ENCODE results near the gene CLCA2.

Gene CLCA2

DNA sequence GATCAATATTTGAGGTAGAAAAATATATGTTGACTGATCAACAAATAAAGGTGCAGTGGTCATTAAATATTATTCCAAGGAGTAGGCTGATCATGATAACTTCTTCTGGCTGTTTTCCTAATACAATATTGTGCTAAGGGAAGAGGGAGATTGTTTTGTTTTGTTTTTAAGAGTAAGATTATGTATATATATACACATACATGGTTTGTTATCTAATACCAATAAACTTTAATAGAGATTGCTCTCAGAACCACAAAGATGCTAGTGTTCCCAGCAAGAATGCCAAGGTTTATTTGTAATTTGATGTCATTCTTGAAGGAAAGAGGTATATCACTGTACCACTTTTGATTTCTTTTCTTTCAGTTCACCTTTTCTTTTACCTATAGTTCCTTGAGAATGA is 10.1 kb downstream of the CLCA2 start:
- DNase-seq, result no peak

DNA sequence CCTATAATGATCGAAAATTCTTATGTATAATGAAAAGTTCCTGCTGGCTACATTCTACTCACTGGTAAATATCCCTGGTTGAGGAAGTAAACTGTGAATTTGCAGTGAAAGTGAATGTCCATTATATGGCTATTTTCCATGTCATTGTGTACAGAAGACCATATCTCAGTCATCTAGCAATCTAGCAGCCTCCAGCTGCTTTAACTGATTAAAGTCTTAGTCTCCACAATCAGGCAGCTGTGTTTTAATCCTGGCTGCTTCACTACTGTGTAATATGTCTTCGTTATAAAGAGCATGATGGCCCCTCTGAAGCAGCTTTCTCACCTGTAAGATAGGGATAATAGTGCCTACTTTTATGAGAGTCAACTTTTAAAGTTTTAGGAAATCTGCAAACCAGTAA is 11.4 kb downstream of the CLCA2 start:
- DNase-seq, result no peak

DNA sequence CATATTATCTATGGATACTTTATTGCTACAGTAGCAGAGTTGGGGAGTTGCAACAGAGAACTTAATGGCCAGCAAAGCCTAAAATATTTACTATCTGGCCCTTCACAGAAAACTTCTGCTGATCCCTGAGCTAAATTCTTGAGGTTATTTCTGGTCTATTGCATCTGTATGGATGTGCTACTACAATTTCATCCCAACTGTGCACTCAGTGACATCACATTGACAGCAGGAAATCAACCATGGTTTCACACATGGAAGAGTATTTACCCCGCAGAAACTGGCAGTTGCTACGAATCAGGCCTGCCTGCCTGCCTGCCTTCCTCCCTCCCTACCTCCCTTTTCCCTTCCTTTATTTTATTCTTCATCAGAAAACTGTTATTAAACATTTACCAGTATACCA is 12.1 kb downstream of the CLCA2 start:
- DNase-seq, result no peak

DNA sequence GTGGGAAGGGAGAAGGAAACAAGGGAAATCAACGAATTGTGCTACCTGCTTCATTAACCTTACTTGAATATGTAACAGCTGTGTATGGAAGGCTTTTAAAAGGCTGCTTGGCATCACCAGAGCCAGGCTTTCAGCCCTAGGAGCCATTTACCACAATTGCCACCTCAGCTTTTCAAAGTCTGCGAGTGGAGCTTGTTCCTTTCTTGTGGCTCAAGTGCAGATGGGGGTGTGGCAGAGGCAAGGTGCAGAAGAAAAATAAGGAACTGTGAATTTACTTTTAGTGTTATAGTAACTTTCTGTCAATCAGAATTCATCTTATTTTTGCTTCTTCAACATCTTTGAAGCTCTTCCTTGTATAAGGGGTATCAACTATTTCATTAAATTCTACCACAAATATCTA is 17.6 kb downstream of the CLCA2 start:
- DNase-seq, result no peak

DNA sequence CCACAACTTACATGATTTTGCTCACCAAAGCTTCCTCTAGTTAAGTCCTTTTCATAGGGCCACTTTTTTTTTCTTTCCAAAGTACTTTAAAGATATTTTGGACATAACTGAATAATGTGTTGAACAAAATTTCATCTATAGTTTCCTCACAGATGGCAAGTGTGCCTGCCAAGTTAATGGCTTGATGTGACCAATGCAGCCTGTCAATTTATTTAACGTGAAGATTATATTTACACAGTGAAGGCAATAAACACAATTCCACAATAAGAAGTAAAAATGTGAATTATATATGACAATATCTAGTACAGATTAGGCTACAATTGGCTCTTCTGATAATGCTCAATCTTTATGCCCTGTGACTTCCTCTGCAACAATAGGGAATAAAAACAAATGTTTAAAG is 18.0 kb downstream of the CLCA2 start:
- DNase-seq, result no peak

DNA sequence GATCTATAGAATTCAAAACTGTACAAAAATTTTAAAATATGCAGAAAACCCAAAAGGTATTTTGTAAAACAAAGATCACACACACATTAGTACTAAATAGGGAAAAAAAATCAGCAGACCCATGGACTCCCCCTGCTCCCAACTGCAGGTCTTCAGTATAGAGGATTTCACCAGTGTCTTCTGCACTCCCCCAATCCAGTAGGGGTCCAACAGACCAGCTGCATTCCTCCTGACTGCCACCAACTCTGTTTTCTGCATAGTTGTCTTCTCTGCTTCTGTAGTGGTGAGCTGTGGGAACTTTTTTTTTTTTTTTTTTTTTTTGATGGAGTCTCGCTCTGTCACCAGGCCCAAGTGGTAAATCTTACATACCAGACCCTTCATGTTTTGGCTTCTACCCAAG is 21.9 kb downstream of the CLCA2 start:
- DNase-seq, result no peak

DNA sequence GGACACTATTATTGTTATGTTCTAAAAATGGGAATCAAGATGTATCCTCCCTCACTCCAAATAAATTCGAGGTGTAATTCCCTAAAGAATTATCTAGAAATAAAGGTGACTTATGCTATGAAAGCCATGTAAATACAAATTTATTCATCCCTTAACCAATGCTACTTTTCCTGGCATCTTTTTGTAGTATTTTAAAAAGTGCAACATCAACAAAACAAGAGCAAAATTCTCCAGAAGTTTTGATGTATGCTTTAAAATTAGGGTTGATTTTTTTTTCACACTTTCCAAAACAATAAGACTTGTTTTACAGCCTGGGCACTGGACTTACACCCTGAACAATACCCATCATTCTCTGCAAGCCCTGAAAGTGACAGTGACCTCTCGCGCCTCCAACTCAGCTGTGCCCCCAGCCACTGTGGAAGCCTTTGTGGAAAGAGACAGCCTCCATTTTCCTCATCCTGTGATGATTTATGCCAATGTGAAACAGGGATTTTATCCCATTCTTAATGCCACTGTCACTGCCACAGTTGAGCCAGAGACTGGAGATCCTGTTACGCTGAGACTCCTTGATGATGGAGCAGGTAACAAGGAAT is 23.3 kb downstream of the CLCA2 start:
- DNase-seq, result no peak

DNA sequence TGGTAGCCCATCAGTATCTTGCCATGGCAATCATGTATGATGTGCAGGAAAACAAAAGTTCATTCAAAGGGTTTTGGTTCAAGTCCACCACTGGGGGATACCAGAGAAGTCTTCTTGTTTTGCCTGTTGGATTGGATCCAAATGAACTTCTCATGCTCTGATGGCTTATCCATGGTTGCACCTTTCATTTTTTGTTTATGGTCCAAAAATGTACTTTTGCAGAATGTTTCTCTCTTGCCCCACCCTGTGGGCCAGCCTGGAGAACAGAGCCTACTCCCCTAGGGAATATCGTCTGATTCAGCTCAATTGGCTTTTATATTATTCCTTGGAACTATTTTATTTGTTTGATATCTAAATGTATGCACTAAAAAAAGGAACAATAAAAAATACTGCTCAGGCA is 24.7 kb downstream of the CLCA2 start:
- DNase-seq, result no peak

DNA sequence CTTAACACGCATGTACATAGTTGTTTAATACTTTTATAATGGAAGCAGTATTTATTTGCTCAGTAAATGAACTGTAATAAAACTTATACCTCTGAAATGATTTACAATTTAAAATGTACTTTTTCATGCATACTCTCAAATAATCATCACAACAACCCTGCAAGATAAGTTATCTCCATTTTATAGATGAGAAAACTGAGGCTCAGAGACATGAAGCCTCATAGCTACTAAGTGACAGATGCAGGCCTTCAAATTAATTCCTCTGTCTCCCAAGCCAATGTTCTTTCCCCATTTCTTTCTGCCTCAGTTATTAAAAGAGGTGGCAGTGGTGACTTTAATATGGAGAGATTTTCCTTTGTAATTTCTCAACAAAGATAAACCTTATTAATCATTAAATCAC is 25.1 kb downstream of the CLCA2 start:
- no peak for DNase-seq

DNA sequence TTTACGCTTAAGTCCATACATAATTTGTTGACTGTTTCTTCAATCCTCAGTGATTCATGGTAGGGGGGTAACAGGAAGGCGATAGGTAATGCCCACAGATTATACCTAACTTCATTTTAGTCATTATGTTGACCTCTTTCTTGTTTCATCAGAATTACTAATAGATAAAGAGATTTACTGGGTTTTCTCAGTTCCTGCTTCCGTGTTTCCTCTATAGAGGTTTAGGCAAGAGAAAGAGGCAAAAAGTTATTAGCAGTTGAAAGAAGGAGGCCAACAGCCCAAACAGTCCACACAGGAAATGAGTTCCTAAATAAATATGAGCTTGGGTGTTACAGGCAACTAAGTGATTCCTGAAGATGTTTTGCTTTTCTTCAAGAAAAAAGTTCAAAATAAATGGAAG is 26.9 kb downstream of the CLCA2 start:
- DNase-seq, result no peak

DNA sequence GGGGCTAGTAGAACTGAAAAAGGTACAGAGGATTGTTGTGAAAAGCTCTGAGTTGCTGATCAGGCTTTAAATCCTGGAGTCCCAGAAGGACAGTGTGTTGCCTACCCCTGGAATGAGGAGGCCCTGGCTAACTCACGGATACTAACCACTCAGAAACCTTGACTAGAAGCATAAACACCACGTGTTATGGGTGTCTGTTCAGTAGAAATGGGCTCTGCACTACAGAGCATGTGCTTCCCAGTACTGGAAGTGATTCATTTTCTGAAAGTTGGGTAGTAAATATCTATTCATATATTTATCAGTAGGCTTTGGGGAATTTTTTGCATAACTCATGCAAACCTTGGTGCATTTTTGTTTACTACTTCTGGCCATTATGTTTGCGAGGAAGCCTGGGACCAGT is 29.7 kb downstream of the CLCA2 start:
- no peak for DNase-seq

DNA sequence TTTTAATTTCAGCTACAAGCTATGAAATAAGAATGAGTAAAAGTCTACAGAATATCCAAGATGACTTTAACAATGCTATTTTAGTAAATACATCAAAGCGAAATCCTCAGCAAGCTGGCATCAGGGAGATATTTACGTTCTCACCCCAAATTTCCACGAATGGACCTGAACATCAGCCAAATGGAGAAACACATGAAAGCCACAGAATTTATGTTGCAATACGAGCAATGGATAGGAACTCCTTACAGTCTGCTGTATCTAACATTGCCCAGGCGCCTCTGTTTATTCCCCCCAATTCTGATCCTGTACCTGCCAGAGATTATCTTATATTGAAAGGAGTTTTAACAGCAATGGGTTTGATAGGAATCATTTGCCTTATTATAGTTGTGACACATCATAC is 31.1 kb downstream of the CLCA2 start:
- DNase-seq, result no peak

DNA sequence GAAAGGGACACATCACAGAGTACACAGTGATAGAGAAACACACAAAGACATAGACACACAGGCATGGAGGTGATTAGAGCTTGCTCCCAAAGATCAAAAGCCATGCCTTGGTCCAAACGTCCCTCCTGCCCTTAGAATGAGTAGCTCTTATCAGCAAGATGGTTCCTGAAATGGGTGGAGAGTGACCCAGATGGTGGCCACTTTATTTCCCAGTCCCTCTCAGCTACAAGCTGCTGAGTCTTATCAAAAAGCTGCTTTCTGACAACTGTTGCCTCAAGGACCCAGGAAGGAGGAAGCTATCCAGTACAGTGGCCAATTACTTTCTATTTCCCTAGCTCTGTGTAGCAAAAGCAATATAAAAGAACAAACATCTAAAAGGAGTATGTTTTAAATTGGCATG is 37.0 kb downstream of the CLCA2 start:
- no peak for DNase-seq

DNA sequence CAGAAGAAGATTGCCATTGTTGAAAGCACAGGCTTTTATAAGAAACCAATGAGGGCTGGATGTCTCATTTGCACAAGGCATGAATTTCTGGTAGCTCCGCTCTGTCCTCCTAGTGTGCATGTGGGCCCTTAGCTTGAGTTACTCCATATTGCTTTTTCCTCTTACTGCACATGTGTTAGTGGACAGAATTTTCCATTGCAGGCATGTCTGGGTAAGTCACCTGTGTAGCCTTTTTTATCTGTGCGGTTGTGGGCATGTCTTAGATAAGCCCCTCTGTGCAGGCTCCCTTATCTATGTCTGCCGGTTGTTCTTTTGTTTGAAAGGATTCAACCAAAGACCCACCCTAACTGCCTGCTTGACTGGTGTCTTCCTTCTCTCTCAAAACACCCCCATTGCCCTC is 37.5 kb downstream of the CLCA2 start:
- DNase-seq, result no peak

- no peak for DNase-seq
Measured at GRCh38 chr1:86464819-86465218, 40.8 kb downstream of the CLCA2 start.

DNA sequence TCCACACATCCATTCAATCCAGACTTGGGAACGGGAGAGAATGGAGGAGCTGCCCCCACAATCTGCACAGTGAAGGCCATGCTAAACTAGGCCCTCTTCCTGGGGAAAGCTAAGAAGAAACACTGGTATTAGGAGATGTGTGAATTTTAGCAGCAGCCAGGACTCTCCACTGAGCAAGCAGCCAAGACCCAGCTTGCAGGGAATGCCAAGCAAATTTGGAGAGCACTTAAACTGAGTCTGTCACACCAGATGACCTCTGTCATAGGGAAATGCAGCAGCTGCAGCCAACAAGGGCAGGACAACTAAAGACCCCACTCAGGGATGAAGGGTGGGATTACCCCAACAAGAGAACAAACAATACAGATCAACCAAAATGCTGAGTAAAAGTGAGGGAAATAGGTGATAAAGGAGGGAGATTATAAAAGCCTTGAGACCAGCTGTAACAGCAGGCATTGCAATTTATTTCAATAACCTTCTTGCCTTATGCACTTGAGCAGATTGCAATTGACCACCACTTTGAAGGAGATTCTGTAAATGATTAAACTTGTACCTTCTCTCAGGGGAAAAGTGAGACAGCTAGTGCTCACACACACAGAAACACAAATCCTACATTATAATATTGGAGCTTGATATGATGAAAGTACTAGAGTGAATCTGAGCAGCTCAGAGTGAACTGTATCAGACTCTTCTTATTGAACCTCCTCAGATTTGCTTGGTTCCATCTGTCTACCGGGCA is 42.3 kb downstream of the CLCA2 start:
- DNase-seq, result no peak

DNA sequence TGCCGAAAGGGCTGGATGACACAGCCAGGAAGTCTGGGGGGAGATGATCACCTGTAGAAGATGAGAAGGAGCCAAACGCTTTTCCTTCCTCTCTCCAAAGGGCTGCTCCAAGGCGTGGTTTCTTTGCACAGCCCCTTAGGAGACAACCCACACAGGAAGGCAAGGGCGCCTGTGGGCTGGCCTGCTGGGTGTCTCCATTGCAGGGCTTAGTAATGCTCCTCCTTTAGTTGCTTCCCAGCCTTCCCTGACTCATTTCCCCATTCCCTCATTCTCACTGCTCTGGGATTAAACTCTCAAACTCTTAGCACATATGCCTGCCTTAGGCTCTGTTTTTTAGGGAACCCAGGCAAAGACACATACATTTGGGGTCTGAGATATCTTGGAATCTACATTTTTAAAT is 43.0 kb downstream of the CLCA2 start:
- no peak for DNase-seq

DNA sequence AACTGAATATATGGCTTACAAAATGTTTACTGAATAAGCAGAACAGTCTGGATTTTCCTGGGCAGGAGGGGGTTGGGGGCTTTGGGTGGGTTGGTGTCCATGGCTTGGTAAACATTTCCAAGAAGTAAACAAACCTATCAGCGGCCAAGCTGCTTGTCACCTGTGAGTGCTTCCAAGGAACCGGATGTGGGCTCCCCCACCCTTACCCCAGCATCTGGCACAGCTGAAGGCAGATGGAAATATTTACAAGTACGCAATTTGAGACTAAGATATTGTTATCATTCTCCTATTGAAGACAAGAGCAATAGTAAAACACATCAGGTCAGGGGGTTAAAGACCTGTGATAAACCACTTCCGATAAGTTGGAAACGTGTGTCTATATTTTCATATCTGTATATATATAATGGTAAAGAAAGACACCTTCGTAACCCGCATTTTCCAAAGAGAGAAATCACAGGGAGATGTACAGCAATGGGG is 44.6 kb downstream of the CLCA2 start, which contains the start of gene CLCA1:
TSS of gene CLCA1 (plus strand) at position 427 of the 477 bp plus-strand sequence. CDS start at position 472, 45 bp downstream.
- DNase-seq, result no peak

DNA sequence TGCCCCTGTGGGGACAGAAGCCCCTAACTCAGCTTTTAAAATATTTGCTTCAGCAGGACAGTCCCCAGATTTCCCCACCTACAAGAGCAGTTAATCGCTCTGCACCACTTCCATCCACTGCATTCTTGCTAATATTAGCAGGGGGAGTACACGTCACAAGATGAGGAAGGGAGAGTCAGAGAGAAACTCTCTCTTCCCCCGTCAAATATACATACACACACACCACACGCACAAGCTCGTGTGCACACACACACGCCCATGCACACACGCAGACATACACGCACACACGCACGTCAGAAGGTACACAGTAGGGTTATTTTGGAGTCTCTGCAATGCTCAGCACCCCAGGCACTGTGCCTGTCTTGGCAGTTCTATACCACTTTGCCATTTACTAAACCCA is 46.9 kb downstream of the CLCA2 start:
- no peak for DNase-seq

GRCh38 chr1:86471291-86471690 is 47.3 kb downstream of the CLCA2 start:
- no peak for DNase-seq

GRCh38 chr1:86472152-86472551 is 48.2 kb downstream of the CLCA2 start:
- DNase-seq, result no peak

DNA sequence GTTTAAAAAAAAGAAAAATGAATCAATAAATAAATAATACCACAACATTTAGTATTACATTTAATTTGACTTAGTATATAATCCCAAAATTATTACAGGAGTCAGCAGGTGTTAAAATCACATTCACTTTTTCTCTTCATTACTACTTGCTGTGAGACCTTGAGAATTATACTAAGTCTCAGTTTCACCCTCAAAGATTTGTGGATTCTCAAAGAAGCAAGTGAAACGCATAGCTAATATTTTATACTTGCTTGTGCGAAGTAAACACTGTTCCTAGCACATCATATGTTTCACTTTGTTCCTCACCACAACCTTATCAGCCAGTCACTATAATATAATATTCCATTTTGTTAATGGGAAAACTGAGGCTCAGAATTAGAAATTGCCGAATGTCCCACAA is 48.8 kb downstream of the CLCA2 start:
- no peak for DNase-seq

- no peak for DNase-seq
Measured at GRCh38 chr1:86477256-86477655, 53.3 kb downstream of the CLCA2 start.

DNA sequence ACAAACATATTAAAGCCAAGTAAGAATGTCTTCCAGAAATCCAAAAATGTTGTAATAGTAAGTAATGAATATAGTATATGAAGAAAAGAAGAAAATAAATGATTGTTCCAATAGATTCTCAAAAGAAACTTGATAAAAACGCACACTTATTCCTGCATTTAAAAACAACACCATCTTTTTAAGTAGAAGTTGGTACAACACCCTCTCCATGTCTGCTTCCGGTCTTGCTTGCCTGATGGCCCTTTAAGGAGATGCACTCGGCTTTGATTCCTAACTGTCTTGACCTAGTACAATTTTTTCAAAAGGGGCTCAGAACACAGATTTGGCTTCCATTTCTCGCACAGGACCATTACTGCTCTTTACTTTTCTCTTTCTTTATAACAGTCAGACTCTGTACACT is 53.7 kb downstream of the CLCA2 start:
- no peak for DNase-seq

Data from NCI-H2029 (cell line).